Measurements from ENCODE around the gene CD276. TPM values are rescaled to one million over a fixed set of nuclear protein-coding genes. Genes with fewer than 3 reads are reported as not detected.

The CD276 gene
- total RNA-seq, 4 donors from 2014 or later, result 31.8 to 58.1 (median 40.1) TPM

DNA sequence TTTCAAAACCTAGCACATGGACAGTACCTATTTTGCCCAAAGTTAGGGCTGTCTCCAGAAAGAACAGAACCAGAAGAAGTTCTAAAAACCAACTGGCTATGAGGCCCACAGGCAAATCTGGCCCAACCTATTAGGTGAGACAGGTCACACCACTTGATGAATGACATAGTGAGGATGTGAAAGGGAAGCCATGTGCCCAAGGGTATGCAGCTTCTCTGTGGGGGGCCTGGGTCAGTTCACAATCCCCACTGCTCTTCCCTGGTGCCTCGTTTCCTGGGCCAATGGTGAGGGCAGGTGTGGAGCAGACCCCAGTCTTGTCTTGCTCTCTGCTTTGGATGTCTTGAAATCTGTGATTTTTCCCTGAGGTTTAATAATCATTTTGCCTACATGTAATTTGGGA, 60.1 kb downstream of the CD276 start:
- WGBS, result no CpG with 5 or more reads among the region's 1 CpG
- no peak for DNase-seq (ENCODE audit: extremely low spot score)
- intact Hi-C loops (cut with DNase I), result no loop called here
- Histone ChIP-seq H3K27me3 (no peaks in the 10 kb centered on the region), H3K4me3 (no peak overlapping the region), H3K4me1 (peaks cover 12 to 28% (median 18%) of the 10 kb centered on the region in 4 donors), H3K9me3 (no peaks in the 10 kb centered on the region), H3K36me3 (peaks cover 0 to 4% (median 1%) of the 10 kb centered on the region in 4 donors), H3K27ac (replicated peaks in 1 of 4) (no peak overlapping the region)
- TF ChIP-seq POLR2A (IDR thresholded peaks at IDR 0.05; ENCODE audit: low read depth) (no peak), EP300 (IDR thresholded peaks at IDR 0.05) (no peak), POLR2AphosphoS5 (IDR thresholded peaks at IDR 0.05) (no peak)
- TF ChIP-seq, protein P1, sequence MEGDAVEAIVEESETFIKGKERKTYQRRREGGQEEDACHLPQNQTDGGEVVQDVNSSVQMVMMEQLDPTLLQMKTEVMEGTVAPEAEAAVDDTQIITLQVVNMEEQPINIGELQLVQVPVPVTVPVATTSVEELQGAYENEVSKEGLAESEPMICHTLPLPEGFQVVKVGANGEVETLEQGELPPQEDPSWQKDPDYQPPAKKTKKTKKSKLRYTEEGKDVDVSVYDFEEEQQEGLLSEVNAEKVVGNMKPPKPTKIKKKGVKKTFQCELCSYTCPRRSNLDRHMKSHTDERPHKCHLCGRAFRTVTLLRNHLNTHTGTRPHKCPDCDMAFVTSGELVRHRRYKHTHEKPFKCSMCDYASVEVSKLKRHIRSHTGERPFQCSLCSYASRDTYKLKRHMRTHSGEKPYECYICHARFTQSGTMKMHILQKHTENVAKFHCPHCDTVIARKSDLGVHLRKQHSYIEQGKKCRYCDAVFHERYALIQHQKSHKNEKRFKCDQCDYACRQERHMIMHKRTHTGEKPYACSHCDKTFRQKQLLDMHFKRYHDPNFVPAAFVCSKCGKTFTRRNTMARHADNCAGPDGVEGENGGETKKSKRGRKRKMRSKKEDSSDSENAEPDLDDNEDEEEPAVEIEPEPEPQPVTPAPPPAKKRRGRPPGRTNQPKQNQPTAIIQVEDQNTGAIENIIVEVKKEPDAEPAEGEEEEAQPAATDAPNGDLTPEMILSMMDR (IDR thresholded peaks at IDR 0.05), result no peak

DNA sequence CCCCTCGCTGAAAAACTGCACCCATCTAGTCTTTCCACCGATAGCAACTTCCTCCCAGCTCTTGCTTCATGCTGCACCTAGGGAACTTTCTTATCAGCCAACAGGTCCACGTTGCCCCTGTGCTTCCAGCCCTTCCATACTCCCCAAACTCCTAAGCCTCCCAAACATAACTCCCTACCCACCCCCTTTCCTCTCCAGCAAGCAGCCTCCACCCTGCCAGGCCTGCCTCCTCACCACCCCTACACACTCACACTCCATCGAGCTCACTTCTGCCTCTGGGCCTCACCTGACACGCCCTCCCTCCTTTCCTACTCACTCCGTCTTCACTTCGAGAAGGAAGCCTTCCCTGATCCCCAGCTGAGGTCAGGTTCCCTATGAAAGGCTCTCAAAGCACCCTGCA, 60.9 kb downstream of the CD276 start:
- Histone ChIP-seq H3K27ac (replicated peaks in 1 of 4) (no peak overlapping the region), H3K27me3 (no peaks in the 10 kb centered on the region), H3K4me1 (peaks cover 12 to 28% (median 19%) of the 10 kb centered on the region in 4 donors), H3K36me3 (peaks cover 0 to 3% (median under 1%) of the 10 kb centered on the region in 4 donors), H3K9me3 (no peaks in the 10 kb centered on the region), H3K4me3 (no peak overlapping the region)
- intact Hi-C loops (cut with DNase I), result no loop called here
- TF ChIP-seq POLR2A (IDR thresholded peaks at IDR 0.05; ENCODE audit: low read depth), result no peak
- no peak for TF ChIP-seq EP300 (IDR thresholded peaks at IDR 0.05)
- no peak for TF ChIP-seq POLR2AphosphoS5 (IDR thresholded peaks at IDR 0.05)
- TF ChIP-seq, protein P1 (IDR thresholded peaks at IDR 0.05), result no peak
- no peak for DNase-seq (ENCODE audit: extremely low spot score)
- WGBS, result 73% methylated on average over 7 of the region's 7 CpGs

DNA sequence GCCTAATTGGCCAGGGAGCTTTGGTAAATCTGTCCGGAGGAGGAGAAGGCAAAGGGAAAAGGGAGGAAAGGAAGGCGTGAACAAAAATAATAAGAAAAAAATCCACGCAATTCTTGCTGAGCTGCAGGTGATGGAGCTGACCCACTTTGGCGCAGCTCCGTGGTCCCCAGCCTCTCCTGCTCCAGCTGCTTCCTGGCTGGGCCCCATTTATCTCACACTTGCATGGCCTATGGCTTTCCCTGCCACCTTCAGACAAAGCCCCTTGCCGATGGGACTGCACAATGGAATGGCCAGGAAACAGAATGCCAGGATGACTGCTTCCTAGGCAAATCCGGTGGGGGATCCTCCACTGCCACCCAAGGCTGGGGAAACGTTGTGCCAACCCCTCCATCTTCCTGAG, 62.1 kb downstream of the CD276 start:
- peaks cover 17 to 33% (median 27%) of the 10 kb centered on the region in 4 donors for H3K4me1 ChIP-seq
- 69% methylated on average over 6 of the region's 8 CpGs for WGBS
- TF ChIP-seq POLR2AphosphoS5 (IDR thresholded peaks at IDR 0.05) (no peak), EP300 (IDR thresholded peaks at IDR 0.05) (no peak), POLR2A (IDR thresholded peaks at IDR 0.05; ENCODE audit: low read depth) (no peak)
- TF ChIP-seq, protein P1 (IDR thresholded peaks at IDR 0.05), result no peak
- no peak overlapping the region for H3K4me3 ChIP-seq
- no peak for DNase-seq (ENCODE audit: extremely low spot score)
- no peaks in the 10 kb centered on the region for H3K36me3 ChIP-seq
- H3K9me3 ChIP-seq, result no peaks in the 10 kb centered on the region
- H3K27me3 ChIP-seq, result peaks cover 0 to 3% (median 0%) of the 10 kb centered on the region in 4 donors
- intact Hi-C loops (cut with DNase I), result no loop called here
- no peak overlapping the region for H3K27ac ChIP-seq (replicated peaks in 1 of 4)

DNA sequence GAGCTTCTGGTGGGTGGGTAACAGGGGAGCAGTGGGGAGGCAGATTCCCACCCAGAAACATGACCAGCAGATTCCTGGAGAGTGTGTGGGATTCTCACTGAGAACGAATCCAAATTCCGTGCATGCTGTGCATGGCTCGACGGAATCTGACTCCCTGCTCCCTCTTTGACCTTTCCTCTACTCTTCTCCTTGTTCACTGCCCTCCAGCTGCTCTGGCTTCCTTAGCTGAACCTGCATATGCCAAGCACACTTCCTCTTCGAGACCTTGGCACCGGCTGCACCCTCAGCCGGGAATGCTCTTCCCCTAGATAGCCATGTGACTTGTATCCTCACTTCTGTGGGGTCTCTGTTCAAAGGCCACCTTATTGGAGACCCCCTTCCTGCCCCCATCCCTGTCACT, 62.7 kb downstream of the CD276 start:
- DNase-seq (ENCODE audit: extremely low spot score), result no peak
- WGBS, result 60% methylated on average over 7 of the region's 7 CpGs
- Histone ChIP-seq H3K4me3 (no peak overlapping the region), H3K27me3 (peaks cover 0 to 8% (median 0%) of the 10 kb centered on the region in 4 donors), H3K9me3 (no peaks in the 10 kb centered on the region), H3K36me3 (no peaks in the 10 kb centered on the region), H3K4me1 (peaks cover 23 to 35% (median 31%) of the 10 kb centered on the region in 4 donors), H3K27ac (replicated peaks in 1 of 4) (no peak overlapping the region)
- intact Hi-C loops (cut with DNase I), result no loop called here
- TF ChIP-seq EP300 (IDR thresholded peaks at IDR 0.05), result no peak
- TF ChIP-seq, protein P1 (IDR thresholded peaks at IDR 0.05), result no peak
- TF ChIP-seq POLR2AphosphoS5 (IDR thresholded peaks at IDR 0.05), result no peak

Data from esophagus muscularis mucosa (tissue), 4 donors.